Loucy (cell line): ENCODE results near the gene UCP3.
"Not testable (repeated sequence)": the region's sequence is repeated elsewhere in the genome, so short reads cannot be mapped to it uniquely, and the experiment has no call there.

Experiments
- H2AFZ ChIP-seq: fragments of 200-600 bp; sonication (generic); 2 replicates; pipeline ENCODE4 v1.6.0; 2016; ENCODE audit warnings: antibody characterized with exemption, mild to moderate bottlenecking, low read length, moderate library complexity
- H3F3A ChIP-seq: fragments of 200-600 bp; 2 replicates; pipeline ENCODE4 v1.6.0; 2016; ENCODE audit warnings: antibody characterized with exemption, low read depth, mild to moderate bottlenecking
- H3K27me3 ChIP-seq: fragments of 200-600 bp; sonication (generic); 2 replicates; pipeline ENCODE4 v1.6.1; 2014; ENCODE audit warnings: low read length, mild to moderate bottlenecking; ENCODE audit not compliant: insufficient read depth, poor library complexity, severe bottlenecking
- H3K36me3 ChIP-seq: fragments of 200-600 bp; sonication (generic); 2 replicates; pipeline ENCODE4 v1.6.1; 2016; ENCODE audit warnings: low read length; ENCODE audit not compliant: insufficient read depth
- H3K4me1 ChIP-seq: fragments of 200-600 bp; sonication (generic); 2 replicates; pipeline ENCODE4 v1.5.1; 2014; ENCODE audit warnings: low read length, mild to moderate bottlenecking; ENCODE audit not compliant: insufficient read depth, poor library complexity, severe bottlenecking
- H3K4me2 ChIP-seq: fragments of 200-600 bp; sonication (generic); 2 replicates; pipeline ENCODE4 v1.6.0; 2014; ENCODE audit warnings: antibody characterized with exemption, low read length, low read depth, mild to moderate bottlenecking; ENCODE audit not compliant: poor library complexity, severe bottlenecking
- H3K4me3 ChIP-seq: fragments of 200-600 bp; sonication (generic); 2 replicates; pipeline ENCODE4 v1.5.1; 2014; ENCODE audit warnings: low read length, mild to moderate bottlenecking, mixed read lengths; ENCODE audit not compliant: poor library complexity, severe bottlenecking
- H3K79me2 ChIP-seq: fragments of 200-600 bp; sonication (generic); 2 replicates; pipeline ENCODE4 v1.6.1; 2014; ENCODE audit warnings: low read length; ENCODE audit not compliant: insufficient read depth
- H3K9ac ChIP-seq: fragments of 200-600 bp; sonication (generic); 2 replicates; pipeline ENCODE4 v1.6.0; 2014; ENCODE audit warnings: mild to moderate bottlenecking, low read depth, low read length, moderate library complexity; ENCODE audit not compliant: poor library complexity, severe bottlenecking
- H3K9me2 ChIP-seq: fragments of 200-600 bp; sonication (generic); replicated peaks from 2 replicates; pipeline ENCODE4 v1.6.1; 2016; ENCODE audit warnings: low read depth, low read length, mixed read lengths
- H3K9me3 ChIP-seq: fragments of 200-600 bp; sonication (generic); 2 replicates; pipeline ENCODE4 v1.6.1; 2014; ENCODE audit warnings: mild to moderate bottlenecking, antibody characterized with exemption, low read length, low read depth; ENCODE audit not compliant: insufficient read depth
- H4K20me1 ChIP-seq: fragments of 200-600 bp; sonication (generic); 2 replicates; pipeline ENCODE4 v1.6.0; 2014; ENCODE audit warnings: antibody characterized with exemption, low read length, mild to moderate bottlenecking; ENCODE audit not compliant: insufficient read depth, poor library complexity, severe bottlenecking
- CTCF ChIP-seq: fragments of 200-600 bp; sonication (generic); conservative IDR thresholded peaks from 2 replicates; pipeline ENCODE4 v1.5.1; 2014; ENCODE audit warnings: mild to moderate bottlenecking, antibody characterized with exemption, low read length
- EZH2phosphoT487 ChIP-seq: fragments of 200-600 bp; IDR thresholded peaks from 2 replicates; pipeline ENCODE4 v1.6.1; 2018; ENCODE audit warnings: antibody characterized with exemption, mild to moderate bottlenecking, moderate library complexity, borderline replicate concordance

The UCP3 gene

GRCh38 chr11:73989156-73989555 lies 19.7 kb downstream of the UCP3 start:
- Histone ChIP-seq H3K4me2 (no peak overlapping the region), H2AFZ (no peak overlapping the region), H3K9ac (no peak overlapping the region), H3K9me3 (no peaks in the 10 kb centered on the region), H3K79me2 (peaks cover 6% of the 10 kb centered on the region), H3K9me2 (no peaks in the 10 kb centered on the region), H3F3A (no peaks in the 10 kb centered on the region), H3K36me3 (no peaks in the 10 kb centered on the region), H4K20me1 (no peaks in the 10 kb centered on the region), H3K4me3 (no peak overlapping the region), H3K27me3 (no peaks in the 10 kb centered on the region), H3K4me1 (peaks cover 8% of the 10 kb centered on the region)
- TF ChIP-seq EZH2phosphoT487 (no peak), CTCF (peak; percentile 44; the same call in 1 of the 2 replicates)

- Histone ChIP-seq H3K9me2 (no peaks in the 10 kb centered on the region), H3K79me2 (peaks cover 13% of the 10 kb centered on the region), H4K20me1 (no peaks in the 10 kb centered on the region), H2AFZ (no peak overlapping the region), H3K4me3 (no peak overlapping the region), H3K9ac (no peak overlapping the region), H3K9me3 (no peaks in the 10 kb centered on the region), H3F3A (0 out of 2 replicates have a peak, but pooled peaks cover 4% of the 10 kb centered on the region), H3K4me1 (peaks cover 15% of the 10 kb centered on the region), H3K36me3 (no peaks in the 10 kb centered on the region), H3K27me3 (no peaks in the 10 kb centered on the region), H3K4me2 (no peak overlapping the region)
- no peak for TF ChIP-seq EZH2phosphoT487
- TF ChIP-seq CTCF, result no peak
Observed at GRCh38 chr11:73988227-73988626, 20.7 kb downstream of the UCP3 start.

GRCh38 chr11:73985661-73986060 lies 23.2 kb downstream of the UCP3 start:
- not testable (repeated sequence) for H3K9me2 ChIP-seq, H3K4me2 ChIP-seq, H2AFZ ChIP-seq, H3K9me3 ChIP-seq, H3F3A ChIP-seq, H3K4me3 ChIP-seq, H3K36me3 ChIP-seq, H3K27me3 ChIP-seq, H3K9ac ChIP-seq
- H3K4me1 ChIP-seq, result peaks cover 24% of the 10 kb centered on the region
- peaks cover 33% of the 10 kb centered on the region for H3K79me2 ChIP-seq
- peaks cover 18% of the 10 kb centered on the region for H4K20me1 ChIP-seq
